ENCODE measurements around the gene AKR1D1.

AKR1D1 gene

GRCh38 chr7:138063400-138063799, 12.9 kb upstream of the AKR1D1 start:
- DNase-seq (ENCODE audit: low read depth): no peak
- TF ChIP-seq, protein P1, sequence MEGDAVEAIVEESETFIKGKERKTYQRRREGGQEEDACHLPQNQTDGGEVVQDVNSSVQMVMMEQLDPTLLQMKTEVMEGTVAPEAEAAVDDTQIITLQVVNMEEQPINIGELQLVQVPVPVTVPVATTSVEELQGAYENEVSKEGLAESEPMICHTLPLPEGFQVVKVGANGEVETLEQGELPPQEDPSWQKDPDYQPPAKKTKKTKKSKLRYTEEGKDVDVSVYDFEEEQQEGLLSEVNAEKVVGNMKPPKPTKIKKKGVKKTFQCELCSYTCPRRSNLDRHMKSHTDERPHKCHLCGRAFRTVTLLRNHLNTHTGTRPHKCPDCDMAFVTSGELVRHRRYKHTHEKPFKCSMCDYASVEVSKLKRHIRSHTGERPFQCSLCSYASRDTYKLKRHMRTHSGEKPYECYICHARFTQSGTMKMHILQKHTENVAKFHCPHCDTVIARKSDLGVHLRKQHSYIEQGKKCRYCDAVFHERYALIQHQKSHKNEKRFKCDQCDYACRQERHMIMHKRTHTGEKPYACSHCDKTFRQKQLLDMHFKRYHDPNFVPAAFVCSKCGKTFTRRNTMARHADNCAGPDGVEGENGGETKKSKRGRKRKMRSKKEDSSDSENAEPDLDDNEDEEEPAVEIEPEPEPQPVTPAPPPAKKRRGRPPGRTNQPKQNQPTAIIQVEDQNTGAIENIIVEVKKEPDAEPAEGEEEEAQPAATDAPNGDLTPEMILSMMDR (conservative IDR thresholded peaks at IDR 0.05; ENCODE audit: low read length): no peak
- no peak overlapping the region for H3K4me3 ChIP-seq (ENCODE audit: low read length)

- TF ChIP-seq, protein P1 (conservative IDR thresholded peaks at IDR 0.05; ENCODE audit: low read length): no peak
- H3K4me3 ChIP-seq (ENCODE audit: low read length): no peak overlapping the region
- DNase-seq (ENCODE audit: low read depth): peak; percentile 69
These were observed 11.4 kb upstream of the AKR1D1 start for GRCh38 chr7:138064856-138065357.

DNA sequence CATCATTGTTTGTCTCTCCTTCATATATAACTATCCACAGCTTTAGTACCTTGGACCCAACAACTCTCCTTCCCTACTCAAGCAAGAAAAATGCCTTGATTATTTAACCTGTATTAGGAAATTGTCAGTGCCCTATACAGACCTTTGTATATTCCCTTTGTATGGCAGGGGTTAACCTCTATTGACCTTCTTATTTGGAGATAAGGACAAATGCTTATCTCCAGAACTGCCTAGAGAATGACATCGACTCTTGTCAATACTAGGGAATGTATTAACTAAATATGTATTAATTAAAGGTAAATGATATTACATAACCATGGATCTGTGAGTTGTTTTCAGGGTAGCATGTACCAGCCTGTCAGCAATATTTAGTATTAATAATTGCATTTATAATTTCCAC, 10.4 kb upstream of the AKR1D1 start:
- TF ChIP-seq, protein P1 (conservative IDR thresholded peaks at IDR 0.05; ENCODE audit: low read length): no peak
- no peak for DNase-seq (ENCODE audit: low read depth)
- no peak overlapping the region for H3K4me3 ChIP-seq (ENCODE audit: low read length)

DNA sequence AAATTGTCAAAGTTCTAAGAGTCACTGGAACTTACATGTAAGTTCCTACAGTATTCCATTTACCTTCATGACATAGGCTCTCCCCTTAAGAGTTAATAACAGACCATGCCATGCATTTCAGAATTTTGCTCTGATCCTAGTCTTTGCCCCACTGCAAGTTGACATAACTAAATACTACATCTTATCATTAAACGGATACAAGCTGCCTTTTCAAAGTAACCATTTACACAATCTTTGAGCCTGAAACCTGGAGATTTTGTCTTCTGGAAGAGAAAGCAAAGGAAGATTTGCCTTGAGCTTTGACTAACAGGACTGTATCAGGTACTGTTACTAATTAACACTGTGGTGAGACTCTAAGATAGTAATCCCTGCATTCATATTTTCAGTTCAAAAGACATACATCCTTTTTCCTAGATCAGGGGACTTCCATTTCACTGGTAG, 9.3 kb upstream of the AKR1D1 start:
- no peak for DNase-seq (ENCODE audit: low read depth)
- TF ChIP-seq, protein P1 (conservative IDR thresholded peaks at IDR 0.05; ENCODE audit: low read length): no peak
- H3K4me3 ChIP-seq (ENCODE audit: low read length): no peak overlapping the region

DNA sequence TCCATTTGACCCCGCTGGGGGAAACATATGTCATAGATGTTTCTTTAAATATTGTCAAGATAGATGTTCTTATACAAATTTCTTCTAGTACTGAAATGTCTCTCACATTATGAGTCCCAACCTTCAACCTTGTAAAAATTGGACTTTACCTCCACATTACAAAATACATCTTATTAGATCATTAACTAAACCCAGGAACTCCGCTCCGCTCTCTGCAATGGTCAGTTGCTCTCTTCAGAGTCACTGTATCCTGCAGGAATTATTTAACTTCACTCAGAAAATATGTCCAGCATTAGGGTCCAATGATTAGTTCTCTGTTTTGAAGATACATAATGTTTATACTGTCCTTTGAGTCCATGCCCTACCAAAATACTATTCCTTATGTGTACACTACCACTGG, 8.5 kb upstream of the AKR1D1 start:
- H3K4me3 ChIP-seq (ENCODE audit: low read length): no peak overlapping the region
- TF ChIP-seq, protein P1 (conservative IDR thresholded peaks at IDR 0.05; ENCODE audit: low read length): no peak
- no peak for DNase-seq (ENCODE audit: low read depth)

GRCh38 chr7:138070908-138071307, 5.4 kb upstream of the AKR1D1 start:
- DNase-seq (ENCODE audit: low read depth): no peak
- no peak overlapping the region for H3K4me3 ChIP-seq (ENCODE audit: low read length)
- TF ChIP-seq, protein P1 (conservative IDR thresholded peaks at IDR 0.05; ENCODE audit: low read length): no peak

GRCh38 chr7:138072726-138073125, 3.5 kb upstream of the AKR1D1 start:
- H3K4me3 ChIP-seq (ENCODE audit: low read length): no peak overlapping the region
- no peak for DNase-seq (ENCODE audit: low read depth)
- TF ChIP-seq, protein P1 (conservative IDR thresholded peaks at IDR 0.05; ENCODE audit: low read length): no peak
